ENCODE data around the gene NKX2-2.

Gene NKX2-2

GRCh38 chr20:21513881-21514540, at the start of gene NKX2-2:
TSS of gene NKX2-2 (minus strand) at chr20:21514064. CDS start at chr20:21513669, 395 bp downstream.
- no peak for FAIRE-seq

- FAIRE-seq = no peak
Measured at GRCh38 chr20:21562656-21563055, 48.8 kb upstream of the NKX2-2 start.

- FAIRE-seq = no peak
Measured at GRCh38 chr20:21559305-21559704, 45.4 kb upstream of the NKX2-2 start.

GRCh38 chr20:21557241-21558020, 43.6 kb upstream of the NKX2-2 start:
- no peak for FAIRE-seq

GRCh38 chr20:21556398-21556797, 42.5 kb upstream of the NKX2-2 start:
- no peak for FAIRE-seq

- no peak for FAIRE-seq
Measured at GRCh38 chr20:21555470-21556120, 41.7 kb upstream of the NKX2-2 start.

DNA sequence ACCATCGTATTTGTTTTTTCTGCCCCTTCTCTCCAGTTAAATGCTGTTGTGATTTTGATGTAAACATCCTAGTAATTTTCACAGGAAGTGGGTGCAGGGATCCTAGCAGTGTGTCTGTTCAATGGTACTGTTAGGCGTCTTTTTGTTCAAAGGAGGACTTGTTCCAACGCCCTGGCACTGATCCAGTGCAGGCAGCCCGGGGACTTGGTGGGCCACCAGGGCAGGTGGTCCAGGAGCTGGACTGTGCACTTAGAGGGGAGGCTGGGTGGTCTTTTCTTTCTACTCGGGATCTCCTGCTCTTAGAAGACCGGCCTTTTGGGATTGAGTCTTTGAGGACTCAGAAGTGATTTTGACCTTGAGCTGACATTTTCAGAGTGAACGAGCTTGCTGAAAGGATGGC, 41.1 kb upstream of the NKX2-2 start:
- FAIRE-seq = no peak

DNA sequence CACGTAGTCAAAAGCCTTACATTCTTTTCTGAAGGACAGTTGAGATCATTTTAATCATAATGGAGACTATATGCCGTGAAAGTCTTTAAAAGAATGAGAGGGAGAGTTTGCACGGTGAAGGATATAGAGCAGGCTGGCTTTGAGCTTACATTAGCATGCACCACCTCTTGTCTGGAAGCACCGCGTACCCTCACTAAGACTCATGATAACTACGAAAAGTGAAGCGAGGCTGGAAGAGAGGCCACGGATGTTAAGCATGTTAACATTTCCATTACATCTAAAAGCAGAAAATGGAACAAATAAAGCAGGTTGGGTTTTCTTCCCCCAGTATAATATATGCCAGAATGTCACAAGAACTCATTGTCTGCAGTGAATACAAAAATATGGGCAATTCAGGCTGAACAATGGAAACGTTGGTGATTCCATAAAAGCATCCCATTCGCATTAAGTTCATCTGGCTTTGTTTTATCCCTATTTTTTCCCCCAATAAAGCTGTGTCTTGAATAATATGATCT, 40.6 kb upstream of the NKX2-2 start:
- FAIRE-seq = no peak

DNA sequence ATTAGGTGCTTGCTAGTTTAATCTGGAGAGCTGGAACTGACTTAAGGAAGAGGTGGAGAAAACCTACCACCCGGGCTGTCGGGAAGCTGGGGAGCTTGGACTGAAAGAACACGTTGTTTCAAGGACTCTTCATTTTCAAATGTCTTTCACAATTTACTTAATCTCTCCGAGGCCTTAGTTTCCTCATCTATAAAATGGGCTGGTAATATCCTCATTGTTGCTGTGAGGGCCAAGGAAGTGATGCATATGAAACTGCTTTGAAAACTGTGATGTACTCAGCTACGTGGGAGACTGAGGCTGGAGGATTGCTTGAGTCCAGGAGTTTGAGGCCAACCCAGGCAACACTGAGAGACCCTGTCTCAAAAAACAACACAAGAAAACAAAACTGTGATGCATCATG, 36.7 kb upstream of the NKX2-2 start:
- FAIRE-seq = no peak

DNA sequence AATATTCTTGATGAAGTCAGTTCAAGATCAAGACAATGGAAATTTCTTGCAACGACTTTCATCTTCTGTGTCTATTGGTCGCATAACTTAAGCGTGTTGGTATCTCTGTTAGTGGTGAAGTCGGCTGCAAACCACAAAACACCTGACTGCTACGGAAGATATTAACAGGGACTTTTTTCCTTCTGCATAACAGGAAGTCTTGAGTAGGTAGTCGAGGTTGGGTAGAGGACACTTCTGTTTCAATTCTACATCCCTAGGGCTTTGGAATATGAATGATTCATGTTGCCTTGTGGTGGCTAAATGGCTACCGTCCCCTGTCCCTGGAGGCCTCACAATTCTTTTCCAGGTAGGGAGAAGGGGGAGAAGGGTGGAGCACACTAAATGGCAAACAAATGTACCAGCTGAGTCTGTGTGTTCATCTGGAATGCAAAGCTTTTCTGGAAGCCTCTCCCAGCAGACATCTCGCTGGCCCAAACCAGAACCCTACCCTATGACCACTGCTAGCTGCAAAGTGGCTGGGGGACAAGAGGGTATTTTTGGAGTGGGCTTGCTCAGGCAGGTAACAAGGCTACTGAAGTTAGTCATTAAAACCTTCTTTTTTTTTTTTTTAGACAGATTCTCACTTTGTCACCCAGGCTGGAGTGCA, 34.6 kb upstream of the NKX2-2 start:
- FAIRE-seq = no peak

GRCh38 chr20:21546355-21546754, 32.5 kb upstream of the NKX2-2 start:
- FAIRE-seq = no peak

GRCh38 chr20:21539512-21539911, 25.6 kb upstream of the NKX2-2 start:
- no peak for FAIRE-seq

- no peak for FAIRE-seq
Measured at GRCh38 chr20:21534886-21535285, 21.0 kb upstream of the NKX2-2 start.

GRCh38 chr20:21534453-21534852, 20.6 kb upstream of the NKX2-2 start:
- FAIRE-seq = no peak

DNA sequence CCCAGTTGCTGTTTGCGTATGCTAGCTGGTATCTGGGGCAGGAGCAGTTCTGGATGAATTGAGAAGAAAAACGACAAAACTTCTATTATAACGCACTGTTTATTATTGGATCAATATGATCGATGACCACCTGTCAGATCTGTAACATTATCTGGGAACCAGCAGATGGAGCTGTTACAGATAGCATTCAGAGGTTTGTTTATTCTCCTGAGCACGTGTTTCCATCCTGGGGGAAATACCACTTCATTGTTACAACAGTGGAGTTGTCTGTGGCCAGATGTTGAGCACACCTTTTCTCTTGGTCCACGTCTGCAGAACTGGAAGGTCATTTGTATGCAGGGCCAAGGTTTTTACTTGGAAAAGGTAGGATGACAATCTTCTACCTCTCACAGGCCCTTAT, 16.0 kb upstream of the NKX2-2 start:
- FAIRE-seq = no peak

DNA sequence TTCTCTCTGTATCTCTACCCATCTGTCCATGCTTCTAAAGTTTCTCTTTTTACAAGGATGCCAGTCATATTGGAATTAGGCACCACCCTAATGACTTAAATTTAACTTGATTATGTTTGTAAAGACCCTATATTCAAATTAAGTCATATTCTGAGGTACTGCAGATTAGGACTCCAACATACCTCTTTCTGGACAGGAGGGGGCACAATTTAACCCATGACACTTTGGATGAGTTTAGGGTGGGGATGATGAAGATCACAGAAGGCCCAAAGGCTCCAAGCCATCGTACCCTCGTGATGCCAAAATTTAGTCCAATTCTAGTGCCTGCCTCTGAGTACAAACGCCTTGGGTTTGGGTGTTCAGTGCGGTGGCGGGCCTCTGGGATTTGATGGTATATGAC, 15.0 kb upstream of the NKX2-2 start:
- no peak for FAIRE-seq

DNA sequence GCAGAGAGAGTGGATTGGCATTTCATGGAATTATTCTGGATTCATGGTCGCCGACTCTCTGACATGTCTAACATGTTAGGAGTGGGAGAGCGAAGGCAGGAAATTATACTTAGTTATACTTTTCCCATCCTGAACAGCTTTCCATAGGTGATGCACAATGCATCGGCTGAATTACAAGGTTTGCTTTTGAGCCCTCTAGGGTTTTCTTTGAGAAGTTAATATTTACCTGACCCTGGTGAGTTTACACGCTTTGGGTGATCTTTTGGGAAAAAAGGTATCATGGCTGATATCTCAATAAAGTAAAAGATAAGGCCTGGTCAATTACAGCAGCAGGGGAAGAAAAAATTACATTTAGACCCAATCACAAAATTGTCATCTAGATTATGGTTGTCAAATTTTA, 14.0 kb upstream of the NKX2-2 start:
- no peak for FAIRE-seq

- no peak for FAIRE-seq
Measured at GRCh38 chr20:21526776-21527175, 12.9 kb upstream of the NKX2-2 start.

GRCh38 chr20:21523895-21524294, 10.0 kb upstream of the NKX2-2 start:
- no peak for FAIRE-seq

- no peak for FAIRE-seq
Measured at GRCh38 chr20:21523281-21523868, 9.5 kb upstream of the NKX2-2 start.

DNA sequence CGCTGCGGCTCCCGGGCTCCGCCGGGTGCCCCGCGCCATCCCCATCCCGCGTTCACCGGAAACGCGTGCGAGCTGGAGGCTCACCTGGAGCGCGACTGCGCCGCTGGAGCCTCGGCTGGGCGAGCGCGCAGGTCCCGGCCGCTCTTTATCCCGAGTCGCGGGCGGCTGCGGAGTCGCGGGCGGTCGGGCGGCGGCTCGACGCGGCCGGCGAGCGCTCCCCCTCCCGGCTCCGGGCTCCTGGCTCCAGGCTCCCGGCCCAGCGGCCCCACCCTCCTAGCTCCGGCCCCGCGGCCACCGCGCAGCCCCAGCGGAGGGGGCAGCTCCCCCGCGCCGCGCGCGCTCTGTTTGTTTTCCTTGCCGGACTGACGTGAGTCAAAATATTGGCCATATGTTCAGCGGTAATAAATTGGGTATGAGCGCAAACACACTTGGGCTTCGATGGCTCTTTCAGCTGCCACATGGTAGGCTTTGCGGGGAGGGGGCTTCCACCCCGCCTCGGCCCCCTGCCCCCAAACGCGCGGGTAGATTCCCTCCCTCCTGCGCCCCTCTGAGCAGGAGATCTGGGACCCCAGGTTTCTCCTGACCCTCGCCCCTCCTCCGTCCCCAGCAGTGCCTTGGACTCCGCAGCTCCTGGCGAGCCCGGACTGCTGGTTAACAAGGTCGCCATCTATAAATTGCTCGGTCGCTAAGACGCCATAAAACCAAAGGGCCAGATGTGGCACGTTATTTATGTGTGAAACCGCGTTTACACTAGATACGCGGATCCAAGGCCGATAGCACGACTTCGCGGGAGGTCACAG, 8.8 kb upstream of the NKX2-2 start:
- no peak for FAIRE-seq

Measured in colon (tissue), 2 donors.